ENCODE results near the gene ACTR3.
"Not testable (repeated sequence)": the region's sequence is repeated elsewhere in the genome, so short reads cannot be mapped to it uniquely, and the experiment has no call there.

The ACTR3 gene

GRCh38 chr2:113940891-113941290, 51.0 kb downstream of the ACTR3 start:
- Histone ChIP-seq H3K4me3 (ENCODE audit: low read depth in 1 of 2, low read length in 2 of 2) (no peak overlapping the region), H3K9me3 (ENCODE audit: low read length) (no peaks in the 10 kb centered on the region), H3K9ac (ENCODE audit: low read length) (no peak overlapping the region), H3K36me3 (ENCODE audit: insufficient read depth, low read length) (peaks cover 36% of the 10 kb centered on the region), H3K27me3 (ENCODE audit: control insufficient read depth in 1 of 2, insufficient read depth in 2 of 2, low read length in 2 of 2) (no peaks in the 10 kb centered on the region), H3K27ac (ENCODE audit: low read depth, low read length) (no peak overlapping the region), H3K4me1 (ENCODE audit: insufficient read depth, low read length) (no peaks in the 10 kb centered on the region)

GRCh38 chr2:113945784-113946183, 55.9 kb downstream of the ACTR3 start:
- H3K9ac ChIP-seq (ENCODE audit: low read length); H3K9me3 ChIP-seq (ENCODE audit: low read length); H3K27ac ChIP-seq (ENCODE audit: low read depth, low read length); H3K4me3 ChIP-seq (ENCODE audit: low read depth in 1 of 2, low read length in 2 of 2); H3K4me1 ChIP-seq (ENCODE audit: insufficient read depth, low read length); H3K27me3 ChIP-seq (ENCODE audit: control insufficient read depth in 1 of 2, insufficient read depth in 2 of 2, low read length in 2 of 2): not testable (repeated sequence)
- peaks cover 43% of the 10 kb centered on the region for H3K36me3 ChIP-seq (ENCODE audit: insufficient read depth, low read length)

DNA sequence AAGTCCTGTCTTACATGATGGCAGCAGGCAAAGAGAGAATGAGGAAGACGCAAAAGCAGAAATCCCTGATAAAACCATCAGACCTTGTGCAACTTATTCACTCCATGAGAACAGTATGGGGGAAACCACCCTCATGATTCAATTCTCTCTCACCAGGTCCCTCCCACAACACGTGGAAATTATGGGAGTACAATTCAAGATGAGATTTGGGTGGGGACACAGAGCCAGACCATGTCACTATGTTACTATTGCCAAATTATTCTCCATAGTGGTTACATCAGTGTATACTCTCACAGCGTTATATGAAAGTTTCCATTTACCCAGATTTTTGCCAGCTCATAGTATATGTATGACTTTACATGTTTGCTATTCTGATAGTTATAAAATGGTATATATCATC, 61.0 kb downstream of the ACTR3 start:
- H3K4me3 ChIP-seq (ENCODE audit: low read depth in 1 of 2, low read length in 2 of 2); H3K27me3 ChIP-seq (ENCODE audit: control insufficient read depth in 1 of 2, insufficient read depth in 2 of 2, low read length in 2 of 2); H3K9me3 ChIP-seq (ENCODE audit: low read length); H3K9ac ChIP-seq (ENCODE audit: low read length); H3K27ac ChIP-seq (ENCODE audit: low read depth, low read length); H3K4me1 ChIP-seq (ENCODE audit: insufficient read depth, low read length): not testable (repeated sequence)
- H3K36me3 ChIP-seq (ENCODE audit: insufficient read depth, low read length) = peaks cover 30% of the 10 kb centered on the region

- no peaks in the 10 kb centered on the region for H3K9me3 ChIP-seq (ENCODE audit: low read length)
- no peak overlapping the region for H3K4me3 ChIP-seq (ENCODE audit: low read depth in 1 of 2, low read length in 2 of 2)
- peaks cover 3% of the 10 kb centered on the region for H3K4me1 ChIP-seq (ENCODE audit: insufficient read depth, low read length)
- peaks cover 27% of the 10 kb centered on the region for H3K36me3 ChIP-seq (ENCODE audit: insufficient read depth, low read length)
- H3K9ac ChIP-seq (ENCODE audit: low read length) = no peak overlapping the region
- H3K27ac ChIP-seq (ENCODE audit: low read depth, low read length) = no peak overlapping the region
- no peaks in the 10 kb centered on the region for H3K27me3 ChIP-seq (ENCODE audit: control insufficient read depth in 1 of 2, insufficient read depth in 2 of 2, low read length in 2 of 2)
Measured at GRCh38 chr2:113961000-113961399, 71.1 kb downstream of the ACTR3 start.

GRCh38 chr2:113962692-113963480, 73.0 kb downstream of the ACTR3 start:
- no peaks in the 10 kb centered on the region for H3K9me3 ChIP-seq (ENCODE audit: low read length)
- no peak overlapping the region for H3K27ac ChIP-seq (ENCODE audit: low read depth, low read length)
- peaks cover 12% of the 10 kb centered on the region for H3K36me3 ChIP-seq (ENCODE audit: insufficient read depth, low read length)

GRCh38 chr2:113963965-113964364, 74.1 kb downstream of the ACTR3 start:
- no peaks in the 10 kb centered on the region for H3K9me3 ChIP-seq (ENCODE audit: low read length)
- no peak overlapping the region for H3K27ac ChIP-seq (ENCODE audit: low read depth, low read length)
- no peak overlapping the region for H3K4me3 ChIP-seq (ENCODE audit: low read depth in 1 of 2, low read length in 2 of 2)
- H3K4me1 ChIP-seq (ENCODE audit: insufficient read depth, low read length) = peaks cover 3% of the 10 kb centered on the region
- no peaks in the 10 kb centered on the region for H3K27me3 ChIP-seq (ENCODE audit: control insufficient read depth in 1 of 2, insufficient read depth in 2 of 2, low read length in 2 of 2)
- peaks cover 12% of the 10 kb centered on the region for H3K36me3 ChIP-seq (ENCODE audit: insufficient read depth, low read length)
- no peak overlapping the region for H3K9ac ChIP-seq (ENCODE audit: low read length)

More at GRCh38 chr2:113962692-113963480, 73.0 kb downstream of the ACTR3 start:
- no peaks in the 10 kb centered on the region for H3K27me3 ChIP-seq (ENCODE audit: control insufficient read depth in 1 of 2, insufficient read depth in 2 of 2, low read length in 2 of 2)
- H3K4me1 ChIP-seq (ENCODE audit: insufficient read depth, low read length) = peaks cover 3% of the 10 kb centered on the region
- no peak overlapping the region for H3K4me3 ChIP-seq (ENCODE audit: low read depth in 1 of 2, low read length in 2 of 2)
- no peak overlapping the region for H3K9ac ChIP-seq (ENCODE audit: low read length)

- H3K4me3 ChIP-seq (ENCODE audit: low read depth in 1 of 2, low read length in 2 of 2) = no peak overlapping the region
- H3K9ac ChIP-seq (ENCODE audit: low read length) = no peak overlapping the region
- H3K27ac ChIP-seq (ENCODE audit: low read depth, low read length) = no peak overlapping the region
- no peaks in the 10 kb centered on the region for H3K27me3 ChIP-seq (ENCODE audit: control insufficient read depth in 1 of 2, insufficient read depth in 2 of 2, low read length in 2 of 2)
- H3K36me3 ChIP-seq (ENCODE audit: insufficient read depth, low read length) = peaks cover 12% of the 10 kb centered on the region
- peaks cover 3% of the 10 kb centered on the region for H3K4me1 ChIP-seq (ENCODE audit: insufficient read depth, low read length)
- no peaks in the 10 kb centered on the region for H3K9me3 ChIP-seq (ENCODE audit: low read length)
Measured at GRCh38 chr2:113964436-113964835, 74.5 kb downstream of the ACTR3 start.

- H3K27me3 ChIP-seq (ENCODE audit: control insufficient read depth in 1 of 2, insufficient read depth in 2 of 2, low read length in 2 of 2) = no peaks in the 10 kb centered on the region
- H3K4me3 ChIP-seq (ENCODE audit: low read depth in 1 of 2, low read length in 2 of 2) = no peak overlapping the region
- no peak overlapping the region for H3K9ac ChIP-seq (ENCODE audit: low read length)
- H3K4me1 ChIP-seq (ENCODE audit: insufficient read depth, low read length) = peaks cover 3% of the 10 kb centered on the region
- H3K9me3 ChIP-seq (ENCODE audit: low read length) = no peaks in the 10 kb centered on the region
- no peak overlapping the region for H3K27ac ChIP-seq (ENCODE audit: low read depth, low read length)
- H3K36me3 ChIP-seq (ENCODE audit: insufficient read depth, low read length) = peaks cover 5% of the 10 kb centered on the region
Measured at GRCh38 chr2:113965228-113965627, 75.3 kb downstream of the ACTR3 start.

DNA sequence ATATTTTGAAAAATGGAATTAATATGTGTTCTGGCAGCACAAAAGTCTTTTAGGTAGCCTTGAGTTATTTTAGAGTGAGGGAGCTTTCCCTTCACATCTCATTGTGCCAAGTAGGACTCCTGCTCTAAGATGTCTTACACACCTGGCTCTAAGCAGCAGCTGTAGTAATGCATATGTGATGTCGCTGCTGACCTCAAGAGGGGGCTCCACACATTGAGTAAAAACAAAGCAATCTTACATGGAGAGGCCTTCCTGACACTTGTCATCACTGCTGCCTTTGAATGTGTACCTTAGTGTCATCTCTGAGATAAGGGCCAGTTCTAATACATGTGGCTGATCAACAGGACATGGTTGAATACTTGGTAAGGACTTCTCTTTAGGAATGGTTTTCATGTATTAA, 75.8 kb downstream of the ACTR3 start:
- peaks cover 3% of the 10 kb centered on the region for H3K4me1 ChIP-seq (ENCODE audit: insufficient read depth, low read length)
- H3K27me3 ChIP-seq (ENCODE audit: control insufficient read depth in 1 of 2, insufficient read depth in 2 of 2, low read length in 2 of 2) = no peaks in the 10 kb centered on the region
- H3K9me3 ChIP-seq (ENCODE audit: low read length) = no peaks in the 10 kb centered on the region
- no peak overlapping the region for H3K27ac ChIP-seq (ENCODE audit: low read depth, low read length)
- no peak overlapping the region for H3K4me3 ChIP-seq (ENCODE audit: low read depth in 1 of 2, low read length in 2 of 2)
- peaks cover 4% of the 10 kb centered on the region for H3K36me3 ChIP-seq (ENCODE audit: insufficient read depth, low read length)
- H3K9ac ChIP-seq (ENCODE audit: low read length) = no peak overlapping the region

DNA sequence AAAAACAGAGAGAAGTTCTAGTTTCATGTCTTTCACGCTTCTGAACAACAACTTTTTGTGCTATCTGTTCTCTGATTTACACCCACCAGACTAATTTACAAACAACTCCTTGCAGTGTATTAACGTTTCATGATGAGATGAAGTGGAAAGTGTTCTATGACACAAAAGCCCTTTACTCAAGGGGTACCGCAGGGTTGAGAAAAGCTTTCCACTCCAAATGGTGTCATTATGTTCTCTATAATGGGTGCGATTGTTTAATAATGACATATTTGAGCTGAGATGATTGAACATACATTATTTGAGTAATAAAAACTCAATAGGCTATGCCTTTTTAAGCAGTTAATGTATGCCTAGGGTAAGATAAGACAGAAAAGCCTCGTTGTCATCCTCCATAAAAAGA, 76.3 kb downstream of the ACTR3 start:
- Histone ChIP-seq H3K27ac (ENCODE audit: low read depth, low read length) (no peak overlapping the region), H3K4me3 (ENCODE audit: low read depth in 1 of 2, low read length in 2 of 2) (no peak overlapping the region), H3K4me1 (ENCODE audit: insufficient read depth, low read length) (no peaks in the 10 kb centered on the region), H3K27me3 (ENCODE audit: control insufficient read depth in 1 of 2, insufficient read depth in 2 of 2, low read length in 2 of 2) (no peaks in the 10 kb centered on the region), H3K9ac (ENCODE audit: low read length) (no peak overlapping the region), H3K36me3 (ENCODE audit: insufficient read depth, low read length) (no peaks in the 10 kb centered on the region), H3K9me3 (ENCODE audit: low read length) (no peaks in the 10 kb centered on the region)

- H3K27me3 ChIP-seq (ENCODE audit: control insufficient read depth in 1 of 2, insufficient read depth in 2 of 2, low read length in 2 of 2) = no peaks in the 10 kb centered on the region
- no peak overlapping the region for H3K27ac ChIP-seq (ENCODE audit: low read depth, low read length)
- H3K9me3 ChIP-seq (ENCODE audit: low read length) = no peaks in the 10 kb centered on the region
- H3K4me3 ChIP-seq (ENCODE audit: low read depth in 1 of 2, low read length in 2 of 2) = no peak overlapping the region
- no peaks in the 10 kb centered on the region for H3K36me3 ChIP-seq (ENCODE audit: insufficient read depth, low read length)
- H3K9ac ChIP-seq (ENCODE audit: low read length) = no peak overlapping the region
- H3K4me1 ChIP-seq (ENCODE audit: insufficient read depth, low read length) = no peaks in the 10 kb centered on the region
Measured at GRCh38 chr2:113966832-113967231, 76.9 kb downstream of the ACTR3 start.

DNA sequence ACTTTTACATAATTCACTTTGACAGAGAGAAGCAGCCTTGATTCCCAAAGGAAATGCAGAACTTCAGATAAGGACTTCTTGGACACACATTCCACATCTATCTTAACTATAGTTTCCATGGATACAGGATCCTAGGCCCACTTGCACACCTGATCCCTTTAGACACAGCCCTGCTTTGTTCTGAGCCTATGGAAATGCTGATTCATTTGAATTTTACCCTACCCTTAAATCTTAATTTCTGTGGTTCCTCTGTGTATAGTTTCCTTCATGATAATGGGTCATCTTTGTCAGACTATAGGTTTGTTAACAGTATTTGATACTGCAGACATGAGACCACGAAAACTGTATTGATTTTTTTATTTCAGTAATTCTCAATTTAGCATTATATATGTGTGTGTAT, 77.4 kb downstream of the ACTR3 start:
- Histone ChIP-seq H3K4me3 (ENCODE audit: low read depth in 1 of 2, low read length in 2 of 2) (no peak overlapping the region), H3K27ac (ENCODE audit: low read depth, low read length) (no peak overlapping the region), H3K27me3 (ENCODE audit: control insufficient read depth in 1 of 2, insufficient read depth in 2 of 2, low read length in 2 of 2) (no peaks in the 10 kb centered on the region), H3K9ac (ENCODE audit: low read length) (no peak overlapping the region), H3K9me3 (ENCODE audit: low read length) (no peaks in the 10 kb centered on the region), H3K36me3 (ENCODE audit: insufficient read depth, low read length) (no peaks in the 10 kb centered on the region), H3K4me1 (ENCODE audit: insufficient read depth, low read length) (no peaks in the 10 kb centered on the region)

Measured in muscle layer of colon (tissue), 2 donors.